ENCODE measurements around the gene NEURL2. TPM values are rescaled to one million over a fixed set of nuclear protein-coding genes. Genes with fewer than 3 reads are reported as not detected.
A peak's percentile ranks its signal among the peaks of the same experiment; 100 is the strongest.

Gene NEURL2
- total RNA-seq, 1 donor from 2014 or later, result 7.9 TPM

- TF ChIP-seq CTCF (IDR thresholded peaks at IDR 0.05; ENCODE audit: insufficient read depth, low read length, poor library complexity, severe bottlenecking), result no peak
- Histone ChIP-seq H3K4me3 (ENCODE audit: low read depth, low read length) (no peak overlapping the region), H3K36me3 (ENCODE audit: control insufficient read depth, insufficient read depth, low read length) (no peaks in the 10 kb centered on the region), H3K27me3 (ENCODE audit: control insufficient read depth, insufficient read depth, low read length) (no peaks in the 10 kb centered on the region)
- no peak for DNase-seq (ENCODE audit: low read depth)
These were observed 22.1 kb upstream of the NEURL2 start for GRCh38 chr20:45913116-45913515.

- no peak for TF ChIP-seq CTCF (IDR thresholded peaks at IDR 0.05; ENCODE audit: insufficient read depth, low read length, poor library complexity, severe bottlenecking)
- H3K4me3 ChIP-seq (ENCODE audit: low read depth, low read length), result peak overlapping the region; percentile 42
These were observed 21.3 kb upstream of the NEURL2 start for GRCh38 chr20:45912344-45912682.

GRCh38 chr20:45911486-45912343 is 20.7 kb upstream of the NEURL2 start, which contains the start of gene PLTP:
TSS of gene PLTP (minus strand) at chr20:45912155. CDS start at chr20:45911452, 703 bp downstream.
- TF ChIP-seq CTCF (IDR thresholded peaks at IDR 0.05; ENCODE audit: insufficient read depth, low read length, poor library complexity, severe bottlenecking), result no peak
- Histone ChIP-seq H3K4me3 (ENCODE audit: low read depth, low read length) (peak within 1 kb of the TSS; percentile 42), H3K27me3 (ENCODE audit: control insufficient read depth, insufficient read depth, low read length) (no peaks in the 10 kb centered on the region), H3K36me3 (ENCODE audit: control insufficient read depth, insufficient read depth, low read length) (peaks cover 1% of the 10 kb centered on the region)
- no peak for DNase-seq (ENCODE audit: low read depth)

More at GRCh38 chr20:45912344-45912682, 21.3 kb upstream of the NEURL2 start:
- no peak for DNase-seq (ENCODE audit: low read depth)
- Histone ChIP-seq H3K27me3 (ENCODE audit: control insufficient read depth, insufficient read depth, low read length) (no peaks in the 10 kb centered on the region), H3K36me3 (ENCODE audit: control insufficient read depth, insufficient read depth, low read length) (peaks cover 1% of the 10 kb centered on the region)

- no peaks in the 10 kb centered on the region for H3K27me3 ChIP-seq (ENCODE audit: control insufficient read depth, insufficient read depth, low read length)
These were observed 19.9 kb upstream of the NEURL2 start for GRCh38 chr20:45910670-45911485.

More at GRCh38 chr20:45910670-45911485, 19.9 kb upstream of the NEURL2 start:
- no peak for TF ChIP-seq CTCF (IDR thresholded peaks at IDR 0.05; ENCODE audit: insufficient read depth, low read length, poor library complexity, severe bottlenecking)
- Histone ChIP-seq H3K36me3 (ENCODE audit: control insufficient read depth, insufficient read depth, low read length) (peaks cover 1% of the 10 kb centered on the region), H3K4me3 (ENCODE audit: low read depth, low read length) (peak overlapping the region; percentile 42)
- DNase-seq (ENCODE audit: low read depth), result peak; percentile 99
